ENCODE data around the gene PPARA.

PPARA gene

DNA sequence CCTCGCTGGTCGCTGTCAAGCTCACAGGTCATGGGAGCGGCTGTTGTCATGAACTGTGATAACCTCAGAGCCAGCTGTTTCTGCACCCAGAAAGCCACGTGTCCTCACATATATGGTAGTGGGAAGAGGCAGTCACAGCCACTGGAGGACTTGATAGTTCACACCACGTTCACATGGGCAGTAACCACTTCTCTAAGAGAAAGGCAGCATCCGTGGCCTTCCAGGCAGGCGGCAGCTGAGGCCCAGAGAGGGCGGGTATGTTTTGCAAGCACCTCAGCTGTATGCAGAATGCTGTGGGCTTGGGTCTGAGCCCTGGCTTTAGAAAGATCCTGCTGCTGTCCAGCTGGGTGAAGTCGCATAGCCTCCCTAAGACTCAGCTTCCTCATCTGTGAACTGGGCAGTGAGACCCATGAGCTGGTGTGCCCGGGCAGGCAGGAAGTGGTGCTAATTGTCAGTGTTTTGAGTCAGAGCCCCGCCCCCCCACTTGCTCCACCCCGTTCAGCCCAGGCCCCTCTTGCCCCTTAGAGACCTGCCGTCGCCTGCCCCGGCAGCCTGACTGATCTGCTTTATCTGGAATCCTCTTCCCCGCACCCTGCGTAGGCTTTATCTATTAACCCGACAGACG is 130.8 kb downstream of the PPARA start:
- no peak for DNase-seq

DNA sequence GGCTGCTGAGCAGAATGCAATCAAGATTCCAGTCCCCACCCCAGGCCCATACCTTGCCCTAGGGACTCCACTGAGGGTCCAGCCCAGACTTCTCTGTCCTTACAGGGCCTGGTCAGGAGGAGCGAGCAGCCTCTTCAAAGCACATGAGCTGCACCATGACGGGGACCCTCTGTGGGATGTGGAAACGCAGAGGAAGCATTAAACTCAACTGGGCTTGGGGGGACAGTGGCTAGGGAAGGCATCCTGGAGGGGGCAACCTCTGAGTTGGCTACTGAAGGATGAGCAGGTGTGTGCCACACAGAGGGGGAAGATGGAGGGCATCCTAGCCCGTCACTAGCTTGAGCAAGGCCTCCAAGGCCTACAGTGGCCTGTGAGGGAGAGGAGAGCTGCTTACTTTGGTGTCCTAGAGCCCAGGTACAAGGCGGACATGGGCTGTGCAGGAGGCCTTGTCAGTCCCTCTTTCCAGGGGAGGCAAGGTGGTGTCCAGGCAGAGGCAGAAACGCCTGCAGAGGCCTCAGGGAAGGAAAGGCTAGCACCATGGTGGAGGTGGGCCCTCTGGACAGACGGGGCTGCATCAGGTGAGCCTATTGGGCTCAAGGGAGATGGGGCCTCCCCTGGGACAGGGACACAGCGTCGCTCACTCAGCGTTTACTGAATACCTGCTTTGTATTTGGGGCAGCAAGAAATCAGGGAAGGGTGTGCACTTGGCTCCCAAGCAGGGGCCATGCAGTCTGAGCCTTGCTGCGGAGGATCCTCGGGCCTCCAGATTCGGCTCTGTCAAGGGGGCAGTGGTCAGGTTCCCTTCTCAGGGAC is 131.7 kb downstream of the PPARA start:
- DNase-seq: no peak

DNA sequence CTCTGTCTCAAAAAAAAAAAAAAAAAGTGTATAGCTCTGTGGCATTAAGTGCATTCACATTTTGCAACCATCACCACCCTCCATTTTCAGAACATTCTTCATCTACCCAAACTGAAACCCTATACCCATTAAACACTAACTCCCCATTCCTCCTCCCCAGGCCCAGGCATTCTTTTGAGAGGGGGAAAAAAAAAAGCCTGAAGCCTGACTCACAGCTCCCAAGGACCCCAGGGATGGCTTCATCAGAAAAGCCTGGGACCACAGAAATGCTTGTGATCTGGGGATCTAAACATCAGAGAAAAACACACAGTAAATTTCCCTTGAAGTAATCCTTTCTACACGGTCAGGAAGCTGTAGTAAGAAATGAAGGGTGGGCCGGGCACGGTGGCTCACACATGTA is 135.7 kb downstream of the PPARA start:
- DNase-seq: no peak

DNA sequence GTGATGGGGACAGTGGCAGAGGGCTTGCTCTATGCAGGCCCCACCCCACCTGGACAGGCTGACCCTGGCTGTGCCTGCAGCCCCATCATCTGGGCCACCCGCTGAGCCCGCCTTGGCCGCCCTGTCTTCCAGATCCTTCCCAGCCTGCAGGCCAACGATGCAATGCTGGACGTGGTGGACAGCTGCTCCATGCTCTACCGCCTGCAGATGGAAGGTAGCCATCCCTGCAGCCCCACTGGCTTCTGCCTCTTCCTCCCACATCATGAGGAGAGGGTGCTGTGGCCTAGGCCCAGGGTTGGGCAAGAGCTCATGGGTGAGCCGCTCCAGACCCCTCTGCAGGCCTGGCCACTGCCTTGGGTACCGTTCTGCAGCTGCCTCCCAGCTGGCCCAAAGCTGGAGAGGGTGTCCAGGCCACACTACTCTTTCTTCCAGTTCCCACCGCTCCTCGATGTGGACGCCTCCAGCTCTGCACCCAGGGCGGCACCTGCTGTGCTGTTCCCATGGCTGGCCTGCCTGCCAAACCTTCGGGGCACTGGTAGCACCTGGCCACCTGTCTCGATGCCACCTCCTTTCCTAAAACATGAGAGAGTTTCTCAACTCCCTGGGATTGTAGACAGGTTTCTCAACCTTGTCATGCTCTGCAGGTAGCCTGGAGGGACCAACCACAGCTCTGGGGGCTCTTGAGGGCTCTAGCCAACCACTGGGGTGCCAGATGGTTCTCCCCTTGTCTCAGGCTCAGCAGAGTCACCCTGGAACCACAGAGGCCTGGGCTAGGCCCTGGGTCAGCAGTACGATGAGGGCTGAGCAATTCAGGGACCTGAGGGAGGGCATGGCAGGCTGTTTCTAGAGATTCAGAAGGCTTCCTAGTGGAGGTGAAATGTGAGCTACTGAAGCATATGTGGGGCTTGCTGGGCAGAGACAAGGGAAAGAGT is 136.9 kb downstream of the PPARA start:
- no peak for DNase-seq

DNA sequence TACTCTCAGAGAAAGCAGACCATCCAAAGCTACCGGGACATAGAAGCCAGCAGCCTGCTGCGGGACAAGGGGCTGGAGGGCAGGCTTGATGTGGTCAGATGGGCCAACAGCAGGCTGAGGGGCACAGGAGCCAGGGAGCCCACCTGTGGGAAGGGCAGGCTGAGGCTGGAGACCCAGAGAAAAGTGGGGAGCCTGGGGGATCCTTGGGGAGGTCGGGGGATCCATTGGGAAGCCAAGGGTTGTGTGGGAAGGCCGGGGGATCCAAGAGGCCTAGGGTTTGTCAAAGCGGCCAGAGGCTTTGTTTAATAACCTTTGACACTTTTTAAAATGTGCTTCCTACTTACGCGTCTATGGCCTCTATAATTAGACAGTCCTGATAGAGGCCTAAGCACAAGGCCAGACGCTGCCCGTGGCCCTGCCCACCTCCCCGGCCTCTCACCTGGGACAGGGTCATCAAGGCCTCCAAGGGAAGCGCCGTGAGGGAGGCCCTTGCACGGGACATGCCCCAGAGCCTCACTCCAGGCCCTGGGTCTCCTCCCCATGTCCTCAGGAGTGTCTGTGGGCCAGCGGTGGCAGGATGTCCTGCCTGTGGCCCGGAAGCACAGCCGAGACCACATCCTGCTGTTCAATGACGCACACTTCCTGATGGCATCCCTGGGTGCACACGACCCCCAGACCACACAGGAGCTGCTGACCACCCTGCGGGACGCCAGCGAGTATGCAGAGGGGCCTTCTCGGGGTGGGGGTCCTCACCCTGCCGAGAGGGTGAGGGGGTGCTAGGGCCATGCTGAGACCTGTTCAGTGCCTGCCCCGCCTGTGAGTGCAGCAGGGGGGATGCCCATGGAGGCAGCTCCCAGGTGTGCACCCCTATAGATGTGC is 137.8 kb downstream of the PPARA start:
- DNase-seq: no peak

DNA sequence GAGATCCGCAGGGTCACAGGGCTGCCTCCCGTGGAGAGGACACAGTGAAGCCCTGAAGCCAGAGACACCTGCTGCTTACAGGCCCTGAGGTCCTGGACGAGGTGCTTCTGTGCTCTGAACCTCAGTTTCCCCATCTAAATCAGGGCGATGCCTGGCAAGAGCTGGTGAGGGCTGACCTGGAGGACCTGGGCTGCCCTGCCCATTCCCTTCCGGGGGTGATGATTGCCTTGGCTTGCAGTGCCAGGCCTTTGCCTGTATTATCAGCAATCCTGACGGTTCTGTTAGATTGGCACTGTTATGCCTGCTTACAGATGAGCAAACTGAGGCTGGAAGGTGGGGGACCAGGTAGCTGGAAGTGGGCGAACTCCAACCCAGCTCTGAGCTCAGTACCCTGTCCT is 138.5 kb downstream of the PPARA start:
- no peak for DNase-seq

DNA sequence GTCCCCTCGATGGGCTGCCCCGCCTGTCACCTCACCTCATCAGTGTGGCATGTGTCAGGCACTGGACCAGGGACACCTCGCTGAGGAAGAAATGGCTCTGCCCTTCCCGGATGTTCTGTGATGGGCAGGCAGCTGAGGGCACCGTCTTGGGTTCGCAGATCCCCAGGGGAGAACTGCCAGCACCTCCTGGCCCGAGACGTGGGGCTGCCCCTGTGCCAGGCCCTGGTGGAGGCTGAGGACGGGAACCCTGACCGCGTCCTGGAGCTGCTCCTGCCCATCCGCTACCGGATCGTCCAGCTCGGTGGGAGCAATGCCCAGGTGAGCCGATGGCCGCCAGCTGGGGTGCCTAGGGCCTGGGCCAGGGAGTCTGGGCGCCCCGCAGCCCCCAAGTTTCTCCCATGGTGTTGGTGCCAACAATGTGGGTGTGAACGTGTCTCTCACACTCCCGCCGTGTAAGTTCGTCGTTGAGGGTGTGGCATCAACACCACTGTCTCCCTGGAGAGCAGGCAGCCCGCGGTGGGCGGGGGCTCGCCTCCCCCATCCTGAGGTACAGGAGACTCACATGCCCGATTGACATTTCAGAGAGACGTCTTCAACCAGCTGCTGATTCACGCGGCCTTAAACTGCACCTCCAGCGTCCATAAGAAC is 139.0 kb downstream of the PPARA start:
- no peak for DNase-seq

DNA sequence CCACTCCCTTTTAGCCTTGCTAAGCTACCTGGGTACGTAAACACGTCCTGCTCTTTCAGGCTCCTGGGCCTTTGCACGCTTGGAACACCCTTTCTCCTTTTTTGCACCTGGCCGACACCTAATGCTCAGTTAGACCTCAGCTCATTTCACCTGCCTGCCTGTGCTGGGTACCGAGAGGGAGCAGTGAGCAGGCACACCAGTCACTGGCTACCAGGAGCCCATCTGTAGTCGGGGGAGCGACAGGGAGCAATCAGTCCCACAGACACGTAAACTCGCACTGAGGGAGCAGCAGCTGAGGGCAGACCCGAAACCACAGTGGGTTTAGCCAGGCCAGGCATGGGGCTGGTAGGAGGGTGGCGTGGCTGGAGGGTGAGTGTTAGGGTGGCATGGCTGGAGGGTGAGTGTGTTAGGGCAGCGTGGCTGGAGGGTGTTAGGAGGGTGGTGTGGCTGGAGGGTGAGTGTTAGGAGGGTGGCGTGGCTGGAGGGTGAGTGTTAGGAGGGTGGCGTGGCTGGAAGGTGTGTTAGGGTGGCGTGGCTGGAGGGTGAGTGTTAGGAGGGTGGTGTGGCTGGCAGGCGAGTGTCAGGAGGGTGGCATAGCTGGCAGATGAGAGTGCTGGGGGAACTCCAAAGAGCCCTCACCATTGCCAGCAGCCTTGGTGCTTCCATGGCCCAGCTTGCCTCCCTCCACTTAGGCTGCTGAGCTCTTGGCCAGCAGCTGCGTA is 140.0 kb downstream of the PPARA start:
- no peak for DNase-seq

DNA sequence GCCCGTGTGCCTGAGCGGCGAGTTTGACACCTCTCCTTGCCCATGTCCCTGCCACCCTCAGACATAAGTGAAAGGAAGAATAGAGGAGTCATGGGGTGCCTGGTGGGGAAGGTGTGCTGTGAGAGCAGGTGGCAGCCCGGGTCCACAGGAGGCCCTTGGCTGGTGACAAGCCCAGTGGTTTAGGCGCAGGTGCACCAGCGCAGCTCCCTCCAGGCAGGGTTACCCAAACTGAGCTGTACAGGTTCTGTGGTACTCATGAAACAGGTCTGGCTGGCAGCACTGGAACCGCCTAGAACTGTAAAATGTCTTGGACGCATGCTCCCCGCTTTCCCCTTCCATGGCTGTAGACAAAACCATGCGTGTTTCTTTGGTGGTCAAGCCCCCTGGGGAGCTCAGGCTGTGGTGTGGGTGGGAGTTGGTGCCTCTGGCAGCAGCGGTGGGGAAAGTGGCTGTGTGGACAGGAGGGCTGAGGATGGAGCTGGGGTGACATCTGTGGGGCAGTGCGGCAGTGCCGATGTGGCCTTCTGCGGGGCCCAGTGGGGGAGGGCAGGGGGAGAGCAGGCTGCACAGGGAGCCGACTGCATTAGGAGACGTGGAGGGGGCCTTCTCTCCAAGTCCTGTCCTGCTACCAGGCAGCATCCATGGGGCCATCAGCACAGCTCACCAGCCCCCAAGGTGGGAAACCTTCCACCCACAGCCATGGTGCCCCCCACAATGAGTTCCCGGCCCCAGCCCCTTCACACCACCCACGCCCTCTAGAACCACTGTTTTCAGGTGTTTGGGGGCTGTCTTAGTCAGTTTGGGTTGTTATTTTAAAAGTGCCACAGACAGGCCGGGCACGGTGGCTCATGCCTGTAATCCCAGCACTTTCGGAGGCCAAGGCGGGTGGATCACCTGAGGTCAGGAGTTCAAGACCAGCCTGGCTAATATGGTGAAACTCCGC is 140.8 kb downstream of the PPARA start:
- no peak for DNase-seq

DNA sequence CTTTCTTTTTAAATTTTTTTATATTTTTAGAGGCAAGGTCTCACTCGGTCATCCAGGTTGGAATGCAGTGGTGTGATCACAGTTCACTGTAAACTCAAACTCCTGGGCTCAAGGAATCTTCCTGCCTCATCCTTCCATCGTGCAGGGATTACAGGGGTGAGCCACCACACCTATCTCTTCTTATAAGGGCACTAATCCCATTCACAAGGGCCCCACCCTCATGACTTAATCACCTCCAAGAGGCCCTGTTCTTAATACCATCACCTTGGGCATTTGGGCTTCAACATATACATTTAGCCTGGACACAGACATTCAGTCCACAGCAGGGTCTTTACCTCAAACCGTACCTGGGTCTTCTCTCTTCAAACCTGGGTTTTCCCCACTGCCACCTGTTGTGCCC is 141.8 kb downstream of the PPARA start:
- DNase-seq: no peak

DNA sequence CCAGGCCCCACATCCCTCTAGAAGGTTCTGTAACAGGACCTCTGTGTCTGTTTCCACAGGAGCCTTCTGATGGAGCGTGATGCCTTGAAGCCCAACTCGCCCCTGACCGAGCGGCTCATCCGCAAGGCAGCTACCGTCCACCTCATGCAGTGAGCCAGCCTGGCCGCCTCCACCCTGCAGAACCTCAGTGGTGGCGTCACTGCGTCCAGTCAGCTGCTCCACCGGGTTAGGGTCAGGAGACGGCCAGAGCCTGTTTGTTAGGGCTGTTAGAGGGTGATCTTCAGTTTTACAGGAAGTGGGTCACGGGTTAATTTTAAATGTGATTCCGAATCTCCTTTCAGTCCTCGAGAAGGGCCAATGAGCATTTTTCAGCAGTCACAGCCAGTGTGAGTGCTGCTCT is 142.4 kb downstream of the PPARA start:
- no peak for DNase-seq
